H1 (cell line): ENCODE results near the gene TPSD1. TPM values are rescaled to one million over a fixed set of nuclear protein-coding genes. Genes with fewer than 3 reads are reported as not detected.

Experiments
- CTCF ChIA-PET: fragments of 300-600 bp; sonication (Branson Sonifier 250); formaldehyde crosslinking; loops from one replicate; lab custom pipeline; 2021; ENCODE audit not compliant: partially characterized antibody; lab: Charles Lee
- POLR2A ChIA-PET: fragments of 300-600 bp; sonication (Branson Sonifier 250); formaldehyde crosslinking; loops from one replicate; lab custom pipeline; 2021; ENCODE audit warnings: inconsistent platforms; ENCODE audit not compliant: partially characterized antibody; lab: Charles Lee
- DNase-seq, 2 experiments: peaks; one replicate each; pipeline versions ENCODE4 v3.0.0 to v3.0.0-alpha.2; 2010 to 2022; ENCODE audit warnings: low spot score in 2 of 2, low read depth in 1 of 2, mixed read lengths in 1 of 2
- FAIRE-seq: peaks from 2 replicates; lab custom pipeline; 2011; peaks lifted over from hg19 to GRCh38; lab: Jason Lieb, UNC
- H2AFZ ChIP-seq: 2 replicates; pipeline ENCODE4 v1.8.1; 2012; ENCODE audit warnings: low read length, inconsistent platforms
- H2AK5ac ChIP-seq: 2 replicates; pipeline ENCODE4 v1.6.1; 2013; ENCODE audit warnings: low read depth, low read length
- H2BK120ac ChIP-seq: replicated peaks from 2 replicates; pipeline ENCODE3; 2013; ENCODE audit warnings: low read depth, low read length, inconsistent platforms
- H2BK12ac ChIP-seq: 2 replicates; pipeline ENCODE4 v1.6.1; 2013; ENCODE audit warnings: low read depth, low read length
- H2BK15ac ChIP-seq: 2 replicates; pipeline ENCODE4 v1.6.1; 2013; ENCODE audit warnings: low read length
- H2BK20ac ChIP-seq: 2 replicates; pipeline ENCODE4 v1.6.1; 2013; ENCODE audit warnings: low read length
- H2BK5ac ChIP-seq: 2 replicates; pipeline ENCODE4 v1.6.1; 2013; ENCODE audit warnings: low read depth, low read length
- H3K14ac ChIP-seq: 2 replicates; pipeline ENCODE4 v1.6.1; 2013; ENCODE audit warnings: inconsistent platforms; ENCODE audit not compliant: insufficient read length
- H3K18ac ChIP-seq: 2 replicates; pipeline ENCODE4 v1.6.1; 2013; ENCODE audit warnings: low read length; ENCODE audit errors: extremely low read depth
- H3K23ac ChIP-seq: 2 replicates; pipeline ENCODE4 v1.6.1; 2013; ENCODE audit warnings: inconsistent platforms; ENCODE audit not compliant: insufficient read length
- H3K23me2 ChIP-seq: 2 replicates; pipeline ENCODE4 v1.6.1; 2013; ENCODE audit warnings: low read depth, low read length
- H3K27ac ChIP-seq: 2 replicates; pipeline ENCODE4 v1.6.1; 2011; ENCODE audit warnings: low read depth, low read length, inconsistent platforms
- H3K27me3 ChIP-seq, 4 experiments: replicated peaks in 1 of 4; 1 replicate in 1 of 4; 2 replicates in 3 of 4; pipeline versions ENCODE4 v1.6.1 to v1.8.1; 2011 to 2013; ENCODE audit warnings: low read length in 3 of 4, mild to moderate bottlenecking in 3 of 4, inconsistent platforms in 2 of 4, mixed read lengths in 2 of 4, moderate library complexity in 1 of 4; ENCODE audit not compliant: control insufficient read depth in 3 of 4, insufficient read depth in 3 of 4; ENCODE audit errors: extremely low read depth in 1 of 4
- H3K36me3 ChIP-seq, 4 experiments: 2 replicates each; pipeline versions ENCODE4 v1.6.1 to v1.8.1; 2011 to 2013; ENCODE audit warnings: mild to moderate bottlenecking in 4 of 4, low read length in 3 of 4, moderate library complexity in 2 of 4, control low read depth in 1 of 4, inconsistent platforms in 1 of 4; ENCODE audit not compliant: insufficient read depth in 4 of 4, control insufficient read depth in 2 of 4
- H3K4ac ChIP-seq: replicated peaks from 2 replicates; pipeline ENCODE3; 2013; ENCODE audit warnings: low read length, low read depth, mixed read lengths, inconsistent platforms; ENCODE audit not compliant: insufficient read length
- H3K4me1 ChIP-seq, 4 experiments: replicated peaks in 1 of 4; 1 replicate in 1 of 4; 2 replicates in 3 of 4; pipeline versions ENCODE4 v1.6.1 to v1.8.1; 2011 to 2013; ENCODE audit warnings: low read length in 3 of 4, inconsistent platforms in 2 of 4, mixed read lengths in 1 of 4; ENCODE audit not compliant: insufficient read depth in 4 of 4, control insufficient read depth in 3 of 4
- H3K4me2 ChIP-seq, 2 experiments: 2 replicates each; pipeline versions ENCODE4 v1.6.1 to v1.8.1; 2011 to 2013; ENCODE audit warnings: low read depth in 2 of 2, low read length in 2 of 2, control low read depth in 1 of 2, inconsistent platforms in 1 of 2, mild to moderate bottlenecking in 1 of 2; ENCODE audit not compliant: insufficient read depth in 1 of 2
- H3K4me3 ChIP-seq, 4 experiments: fragments of 200-600, 300-600 bp in 1 of 4; sonication (generic), shearing (Covaris generic), sonication (Bioruptor Twin) in 1 of 4; 2 replicates each; pipeline versions ENCODE4 v1.5.1 to v1.8.1; 2011 to 2016; ENCODE audit warnings: low read length in 4 of 4, low read depth in 3 of 4, control low read depth in 2 of 4, inconsistent platforms in 2 of 4, mild to moderate bottlenecking in 2 of 4, mixed read lengths in 1 of 4, moderate library complexity in 1 of 4; ENCODE audit not compliant: insufficient read depth in 2 of 4; ENCODE audit errors: extremely low read depth in 1 of 4
- H3K56ac ChIP-seq: replicated peaks from 2 replicates; pipeline ENCODE3; 2013; ENCODE audit warnings: low read depth, mild to moderate bottlenecking, mixed read lengths, low read length, inconsistent platforms; ENCODE audit not compliant: insufficient read length
- H3K79me1 ChIP-seq: 2 replicates; pipeline ENCODE4 v1.6.1; 2013; ENCODE audit warnings: low read depth, low read length, control low read depth
- H3K79me2 ChIP-seq, 2 experiments: 2 replicates each; pipeline versions ENCODE4 v1.6.1 to v1.8.1; 2012 to 2013; ENCODE audit warnings: low read length in 2 of 2, mild to moderate bottlenecking in 2 of 2, inconsistent platforms in 1 of 2; ENCODE audit not compliant: insufficient read depth in 2 of 2, control insufficient read depth in 1 of 2
- H3K9ac ChIP-seq, 4 experiments: replicated peaks in 1 of 4; 1 replicate in 1 of 4; 2 replicates in 3 of 4; pipeline versions ENCODE4 v1.6.1 to v1.8.1; 2011 to 2013; ENCODE audit warnings: low read depth in 3 of 4, low read length in 3 of 4, control low read depth in 2 of 4, mild to moderate bottlenecking in 2 of 4, moderate library complexity in 2 of 4, inconsistent platforms in 1 of 4; ENCODE audit errors: extremely low read depth in 1 of 4
- H3K9me3 ChIP-seq, 2 experiments: 2 replicates each; pipeline versions ENCODE4 v1.6.1 to v1.8.1; 2012 to 2013; ENCODE audit warnings: mild to moderate bottlenecking in 2 of 2, moderate library complexity in 2 of 2, control low read depth in 1 of 2, inconsistent platforms in 1 of 2, low read depth in 1 of 2, low read length in 1 of 2, mixed read lengths in 1 of 2; ENCODE audit not compliant: insufficient read depth in 2 of 2
- H4K20me1 ChIP-seq, 2 experiments: replicated peaks in 1 of 2; 2 replicates each; pipeline versions ENCODE3 to v1.8.1; 2011 to 2013; ENCODE audit warnings: inconsistent platforms in 2 of 2, low read length in 2 of 2, mild to moderate bottlenecking in 1 of 2; ENCODE audit not compliant: insufficient read depth in 2 of 2, control insufficient read depth in 1 of 2
- H4K5ac ChIP-seq: 2 replicates; pipeline ENCODE4 v1.6.1; 2013; ENCODE audit warnings: low read length, low read depth, mixed read lengths, inconsistent platforms; ENCODE audit not compliant: insufficient read length
- H4K8ac ChIP-seq: 2 replicates; pipeline ENCODE4 v1.8.0; 2013; ENCODE audit warnings: mild to moderate bottlenecking, moderate library complexity, low read length, inconsistent platforms; ENCODE audit not compliant: insufficient read depth; ENCODE audit errors: extremely low read depth
- H4K91ac ChIP-seq: replicated peaks from 2 replicates; pipeline ENCODE3; 2013; ENCODE audit warnings: low read length, mixed read lengths, inconsistent platforms; ENCODE audit not compliant: insufficient read length
- JUN ChIP-seq: IDR thresholded peaks from 2 replicates; pipeline ENCODE4 v1.6.1; 2011; ENCODE audit warnings: low read depth, mild to moderate bottlenecking, improper control_type of control experiment, low read length
- WGBS, 2 experiments: shearing (Covaris generic) in 1 of 2; methylation state at CpG; one replicate each; pipeline versions ENCODE4 v1.1.6 to v1.1.7; 2013 to 2015; ENCODE audit warnings: low lambda C conversion rate in 2 of 2, mixed read lengths in 2 of 2, inconsistent platforms in 1 of 2, low coverage in 1 of 2, missing lambda C conversion rate in 1 of 2; ENCODE audit not compliant: insufficient replicate concordance in 2 of 2, insufficient coverage in 1 of 2, insufficient read length in 1 of 2; ENCODE audit errors: extremely low coverage in 1 of 2, missing lambda C conversion rate in 1 of 2; 5-methylcytosine and 5-hydroxymethylcytosine counted together
- polyA plus RNA-seq, 7 experiments: library from polyadenylated mRNA; depleted of rRNA in 3 of 7; stranded (reverse) in 5 of 7; unstranded in 2 of 7; fragments of >200 nt in 5 of 7; fragments of 200-250 nt in 2 of 7; gene quantifications; 1 replicate in 5 of 7; 2 replicates in 1 of 7; 4 replicates in 1 of 7; pipeline versions ENCODE4 v1.2.1 to v1.2.3, GENCODE V29; 2011 to 2013; ENCODE audit warnings: missing spikeins in 2 of 7, mixed read lengths in 2 of 7
- total RNA-seq: library from RNA; stranded (reverse); fragmentation: NEBNext Ultra II Directional; extraction: Animal tissue kit (Norgen Biotek cat#: 25700); gene quantifications from 2 replicates; pipeline ENCODE4 v1.2.1, GENCODE V29; 2021

Gene TPSD1
- total and polyA plus RNA-seq, 2 of the 8 experiments (the other 6 are each of a cell fraction or from before 2014, with no cell fraction given), result 0.26 TPM; not detected in 1

GRCh38 chr16:1209081-1209480, 46.8 kb upstream of the TPSD1 start:
- no peak overlapping the region for H3K4ac ChIP-seq
- CTCF ChIA-PET, result interaction anchor here (1.7 kb wide), 1 partner anchor 10 kb away, joined by 6 read pairs; no protein-coding TSS in a partner anchor
- peaks cover 2 to 11% of the 10 kb centered on the region in 2 experiments for H4K20me1 ChIP-seq
- no peak overlapping the region for H3K27ac ChIP-seq
- no peaks in the 10 kb centered on the region for H3K79me1 ChIP-seq
- H4K5ac ChIP-seq, result no peak overlapping the region
- no peaks in the 10 kb centered on the region for H3K79me2 ChIP-seq
- H4K91ac ChIP-seq, result no peak overlapping the region
- no peaks in the 10 kb centered on the region for H3K23me2 ChIP-seq
- POLR2A ChIA-PET, result interaction anchor here (0.7 to 1.8 kb wide), 2 partner anchors 14 to 405 kb away, joined by 4 read pairs; no protein-coding TSS in a partner anchor
- H2BK12ac ChIP-seq, result no peak overlapping the region
- no peak for DNase-seq
- H3K4me3 ChIP-seq, result no peak overlapping the region
- H3K9me3 ChIP-seq, result no peaks in the 10 kb centered on the region
- no peak overlapping the region for H3K9ac ChIP-seq
- H3K36me3 ChIP-seq, result peaks cover 1 to 45% (median 3%) of the 10 kb centered on the region in 4 experiments; a peak in 4 of 8 replicates
- no peak overlapping the region for H2BK120ac ChIP-seq
- no peak overlapping the region for H3K18ac ChIP-seq
- no peak overlapping the region; the same call in 1 of the 2 replicates for H4K8ac ChIP-seq
- 95% methylated on average over 31 of the region's 43 CpGs; no CpG with 5 or more reads in 1 of the 2 experiments for WGBS, 2 experiments
- no peak overlapping the region for H3K56ac ChIP-seq
- no peak overlapping the region for H3K14ac ChIP-seq
- H3K4me2 ChIP-seq, result no peak overlapping the region
- H3K23ac ChIP-seq, result no peak overlapping the region
- H2AFZ ChIP-seq, result no peak overlapping the region
- H2BK5ac ChIP-seq, result no peak overlapping the region
- no peak overlapping the region for H2BK20ac ChIP-seq
- no peak overlapping the region for H2BK15ac ChIP-seq
- H3K27me3 ChIP-seq, result no peaks in the 10 kb centered on the region
- no peak for FAIRE-seq
- TF ChIP-seq JUN, result no peak
- H2AK5ac ChIP-seq, result no peak overlapping the region
- H3K4me1 ChIP-seq, result no peaks in the 10 kb centered on the region
